K562 (cell line): ENCODE data around the gene NARF. TPM values are rescaled to one million over a fixed set of nuclear protein-coding genes. Genes with fewer than 3 reads are reported as not detected.
A peak's percentile ranks its signal among the peaks of the same experiment; 100 is the strongest.

Source experiments
- ATAC-seq: fragments of 200-7000 bp; cut with Tn5 transposase; 3 replicates; pipeline ENCODE4 v1.9.1; 2020; ENCODE audit warnings: moderate library complexity
- BruUV-seq: library from RNA; stranded (reverse); fragments of 400-500 nt; replicated peaks from 2 replicates; lab custom pipeline; 2021; lab: Mats Ljungman, UMichigan
- CTCF ChIA-PET: fragments of 300-600 bp; formaldehyde crosslinking; extraction: SDS; loops from one replicate; lab custom pipeline; 2021; ENCODE audit warnings: low intra/inter-chr PET ratio; lab: Yijun Ruan, JAX
- POLR2A ChIA-PET: fragments of 300-600, 350-650 bp; sonication (Branson Sonifier 250); formaldehyde crosslinking; extraction: SDS; loops from one replicate; lab custom pipeline; 2021; ENCODE audit warnings: antibody characterized with exemption, inconsistent platforms; lab: Yijun Ruan, JAX
- DNase-seq, 4 experiments: peaks; one replicate each; pipeline versions ENCODE4 v3.0.0 to v3.0.0-alpha.2; 2011 to 2018; ENCODE audit warnings: low spot score in 3 of 4, mixed read lengths in 3 of 4; ENCODE audit errors: extremely low read depth in 1 of 4
- FAIRE-seq: peaks from 2 replicates; lab custom pipeline; 2011; peaks lifted over from hg19 to GRCh38; lab: Jason Lieb, UNC
- H2AFZ ChIP-seq: 2 replicates; pipeline ENCODE4 v1.6.0; 2011; ENCODE audit warnings: low read depth, low read length, control low read depth, inconsistent platforms
- H3K27ac ChIP-seq: fragments of 200-600 bp; 3 replicates; pipeline ENCODE4 v1.8.0; 2011; ENCODE audit warnings: low read depth, mild to moderate bottlenecking, control low read depth, inconsistent platforms, low read length, moderate library complexity, mixed read lengths; ENCODE audit errors: extremely low read depth
- H3K27me3 ChIP-seq, 2 experiments: fragments of 300-600 bp in 1 of 2; 2 replicates in 1 of 2; 3 replicates in 1 of 2; pipeline versions ENCODE4 v1.6.0 to v1.8.0; 2011; ENCODE audit warnings: inconsistent platforms in 2 of 2, low read length in 2 of 2, mild to moderate bottlenecking in 1 of 2, mixed read lengths in 1 of 2, moderate library complexity in 1 of 2; ENCODE audit not compliant: control insufficient read depth in 2 of 2, insufficient read depth in 2 of 2
- H3K36me3 ChIP-seq: fragments of 300-600 bp; 3 replicates; pipeline ENCODE4 v1.8.0; 2011; ENCODE audit warnings: mild to moderate bottlenecking, low read length, inconsistent platforms; ENCODE audit not compliant: control insufficient read depth, insufficient read depth
- H3K4me1 ChIP-seq, 2 experiments: fragments of 200-600 bp in 1 of 2; replicated peaks in 1 of 2; 2 replicates in 1 of 2; 3 replicates in 1 of 2; pipeline versions ENCODE4 v1.5.1 to v1.8.0; 2011; ENCODE audit warnings: inconsistent platforms in 2 of 2, low read length in 2 of 2, mild to moderate bottlenecking in 1 of 2, mixed read lengths in 1 of 2, moderate library complexity in 1 of 2; ENCODE audit not compliant: control insufficient read depth in 2 of 2, insufficient read depth in 2 of 2
- H3K4me2 ChIP-seq: 2 replicates; pipeline ENCODE4 v1.6.1; 2011; ENCODE audit warnings: low read length, control low read depth, inconsistent platforms, mixed read lengths; ENCODE audit not compliant: insufficient read depth
- H3K4me3 ChIP-seq: fragments of 200-600 bp; sonication (generic), shearing (Covaris generic); 2 replicates; pipeline ENCODE4 v1.5.1; 2016; ENCODE audit warnings: control low read depth, inconsistent platforms
- H3K79me2 ChIP-seq: fragments of 200-600 bp; 3 replicates; pipeline ENCODE4 v1.8.0; 2011; ENCODE audit warnings: low read length, inconsistent platforms; ENCODE audit not compliant: control insufficient read depth, insufficient read depth
- H3K9ac ChIP-seq, 2 experiments: 2 replicates each; pipeline versions ENCODE4 v1.6.0 to v1.6.1; 2011; ENCODE audit warnings: low read depth in 2 of 2, low read length in 2 of 2, control low read depth in 1 of 2, inconsistent platforms in 1 of 2, mild to moderate bottlenecking in 1 of 2, mixed read lengths in 1 of 2; ENCODE audit not compliant: insufficient read depth in 1 of 2
- H3K9me1 ChIP-seq: one replicate; pipeline ENCODE4 v1.6.0; 2011; ENCODE audit warnings: inconsistent platforms, mild to moderate bottlenecking, low read length, moderate library complexity; ENCODE audit not compliant: control insufficient read depth, insufficient read depth
- H3K9me3 ChIP-seq: replicated peaks from 2 replicates; pipeline ENCODE4 v1.5.1; 2011; ENCODE audit warnings: low read depth, low read length, inconsistent platforms; ENCODE audit not compliant: control insufficient read depth, insufficient read depth
- H4K20me1 ChIP-seq: replicated peaks from 2 replicates; pipeline ENCODE4 v1.6.1; 2011; ENCODE audit warnings: low read length, inconsistent platforms, mixed read lengths; ENCODE audit not compliant: control insufficient read depth, insufficient read depth
- BDP1 ChIP-seq: IDR thresholded peaks from 3 replicates; pipeline ENCODE4 v1.6.1; 2011; ENCODE audit not compliant: insufficient read length, insufficient read depth
- CAMTA2 ChIP-seq: fragments of 250-450 bp; sonication (Bioruptor Pico); conservative IDR thresholded peaks from 2 replicates; pipeline ENCODE4 v1.5.1; 2022
- EZH2 ChIP-seq: IDR thresholded peaks from 2 replicates; pipeline ENCODE4 v1.6.1; 2012; ENCODE audit warnings: low read depth, mild to moderate bottlenecking, inconsistent platforms, low read length, borderline replicate concordance
- GTF2F1 ChIP-seq: IDR thresholded peaks from 2 replicates; pipeline ENCODE4 v1.6.1; 2011; ENCODE audit warnings: low read depth, low read length, improper control_type of control experiment
- HNRNPK ChIP-seq: fragments of 200-400 bp; formaldehyde crosslinking; IDR thresholded peaks from one replicate; pipeline ENCODE4 v1.6.1; 2018; ENCODE audit warnings: mild to moderate bottlenecking, low read depth, low read length; ENCODE audit not compliant: poor library complexity, severe bottlenecking
- MBD2 ChIP-seq: sonication (generic); IDR thresholded peaks from 2 replicates; pipeline ENCODE4 v1.6.1; 2016; ENCODE audit warnings: low read depth, borderline replicate concordance
- NCOA1 ChIP-seq: fragments of 450-650 bp; IDR thresholded peaks from 2 replicates; pipeline ENCODE4 v1.6.1; 2016; ENCODE audit warnings: low read depth
- POLR2B ChIP-seq: fragments of 450-650 bp; IDR thresholded peaks from 2 replicates; pipeline ENCODE4 v1.6.1; 2018; ENCODE audit warnings: low read depth; ENCODE audit not compliant: partially characterized antibody
- ZNF263 ChIP-seq: sonication (generic); formaldehyde crosslinking; IDR thresholded peaks from 2 replicates; pipeline ENCODE4 v1.8.0; 2022; ENCODE audit warnings: mild to moderate bottlenecking, missing genetic modification reagents, borderline replicate concordance
- WGBS: fragments of 100-300 bp; shearing (Covaris generic); methylation state at CpG from one replicate; pipeline ENCODE4 v1.1.6; 2016; ENCODE audit warnings: low coverage, mixed read lengths; ENCODE audit not compliant: insufficient coverage; ENCODE audit errors: missing lambda C conversion rate; 5-methylcytosine and 5-hydroxymethylcytosine counted together
- in situ Hi-C: fragments of 300-500 bp; cut with MboI; formaldehyde crosslinking; loops from 4 replicates; pipeline ENCODE4 v1.15.0; 2018; ENCODE audit warnings: inconsistent platforms, mixed read lengths
- intact Hi-C: fragments of 100-400 bp; cut with micrococcal nuclease; formaldehyde crosslinking; loops from 2 replicates; pipeline ENCODE4 v1.14.2; 2022
- polyA plus RNA-seq, 8 experiments: library from polyadenylated mRNA; depleted of rRNA in 4 of 8; stranded (reverse) in 5 of 8; unstranded in 3 of 8; fragments of >200 nt; fragmentation: Nextera tagmentation in 2 of 8; fragmentation: Illumina TruSeq in 1 of 8; extraction: Ambion mirVana in 2 of 8; extraction: Trizol in 1 of 8; gene quantifications; 2 replicates each; pipeline versions ENCODE4 v1.2.1 to v1.2.3, GENCODE V29; 2011 to 2014; ENCODE audit warnings: inconsistent platforms in 1 of 8, missing spikeins in 1 of 8
- total RNA-seq, 7 experiments: library from RNA; depleted of rRNA in 6 of 7; stranded (reverse); fragments of >200 nt in 6 of 7; fragmentation: Illumina TruSeq in 2 of 7; extraction: Trizol in 2 of 7; gene quantifications; 2 replicates each; pipeline versions ENCODE4 v1.2.1 to v1.2.3, GENCODE V29; 2011 to 2021; ENCODE audit warnings: low replicate concordance in 1 of 7
- TF ChIP-seq, protein P1 (sequence below): fragments of 450-650 bp; conservative IDR thresholded peaks from 2 replicates; pipeline ENCODE4 v1.6.1; 2016; ENCODE audit warnings: missing genetic modification characterization, low read depth, mild to moderate bottlenecking, missing compliant biosample characterization, moderate library complexity
- TF ChIP-seq, protein P2 (sequence below): sonication (generic); formaldehyde crosslinking; IDR thresholded peaks from 2 replicates; pipeline ENCODE4 v1.8.0; 2022; ENCODE audit warnings: mild to moderate bottlenecking, missing genetic modification reagents, borderline replicate concordance
- TF ChIP-seq, protein P3 (sequence below): fragments of 250-450 bp; sonication (Bioruptor Pico); IDR thresholded peaks from 2 replicates; pipeline ENCODE4 v1.5.0; 2021
- TF ChIP-seq, protein P4 (sequence below), 2 experiments: fragments of 200-800 bp in 1 of 2; sonication (Bioruptor generic) in 1 of 2; sonication (generic) in 1 of 2; formaldehyde crosslinking in 1 of 2; IDR thresholded peaks in 1 of 2; conservative IDR thresholded peaks in 1 of 2; 2 replicates each; pipeline versions ENCODE4 v1.5.0 to v1.6.1; 2016 to 2020; ENCODE audit warnings: missing compliant biosample characterization in 1 of 2, missing genetic modification characterization in 1 of 2, missing genetic modification reagents in 1 of 2

Gene NARF
- total and polyA plus RNA-seq, 9 of the 15 experiments (the other 6 are each of a cell fraction or from before 2014, with no cell fraction given): 60.4 to 423 (median 132) TPM

DNA sequence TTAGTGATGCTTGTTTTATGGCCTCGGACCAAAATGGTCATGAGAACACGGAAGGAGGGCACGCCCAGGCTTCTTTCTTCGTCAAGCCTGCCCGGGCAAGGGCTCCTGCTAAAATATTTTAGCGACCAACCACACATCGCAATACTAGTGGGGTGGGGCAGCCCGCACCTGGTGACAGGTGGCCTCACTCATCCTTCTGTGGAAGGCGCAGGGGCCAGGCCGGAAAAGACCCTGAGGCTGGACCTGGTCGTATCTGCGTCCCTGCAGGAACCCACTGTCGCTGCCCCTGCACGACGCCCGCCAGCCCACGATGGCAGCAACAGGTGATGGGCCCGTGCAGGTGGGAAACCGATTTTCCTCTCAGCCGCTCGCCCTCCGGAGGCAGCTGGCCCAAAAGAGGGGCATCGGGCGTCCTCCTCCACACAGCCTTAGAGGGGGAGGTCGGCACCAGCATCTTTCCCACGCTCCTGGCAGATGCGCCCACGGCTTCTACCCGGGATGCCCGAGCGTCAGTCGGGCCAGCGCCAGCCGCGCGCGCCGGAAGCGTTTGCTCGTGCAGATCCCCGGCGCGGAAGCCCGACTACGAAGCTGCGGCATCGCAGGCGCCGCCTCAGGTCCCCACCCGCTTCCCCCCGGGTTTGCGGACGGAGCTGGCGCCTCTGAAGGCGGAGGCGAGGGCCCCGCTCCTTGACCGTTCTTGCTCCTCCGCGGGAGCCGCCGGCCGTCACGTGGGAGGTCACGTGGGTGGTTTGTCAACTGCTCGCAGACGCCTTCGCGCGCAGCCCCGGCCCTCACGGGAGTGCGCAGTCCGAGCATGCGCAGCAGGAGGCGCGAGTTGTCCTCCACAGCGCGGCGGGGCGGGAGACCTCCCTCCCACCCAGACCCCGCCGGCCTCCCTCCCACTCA lies 38.2 kb downstream of the NARF start:
- Histone ChIP-seq H3K4me1 (peaks cover 5 to 33% of the 10 kb centered on the region in 2 experiments; a peak in 4 of 5 replicates), H3K9ac (peak overlapping the region; percentile 60 to 94), H4K20me1 (0 out of 2 replicates have a peak, but pooled peaks cover 6% of the 10 kb centered on the region), H3K79me2 (no peaks in the 10 kb centered on the region), H3K4me2 (peak overlapping the region; percentile 73), H3K4me3 (peak overlapping the region; percentile 43), H3K27ac (peak overlapping the region; percentile 72; the same call in 2 of the 3 replicates), H3K9me1 (peaks cover 3% of the 10 kb centered on the region), H3K9me3 (no peaks in the 10 kb centered on the region; the same call in 1 of the 2 replicates), H3K27me3 (no peaks in the 10 kb centered on the region), H2AFZ (peak overlapping the region; percentile 94), H3K36me3 (no peaks in the 10 kb centered on the region)
- in situ Hi-C loops (no loop called here), intact Hi-C loops (loop anchor here (10.0 kb wide), 1 partner anchor 142 kb away; the partner anchor contains the start of gene TEX19)
- ChIA-PET CTCF (interaction anchor here (0.6 kb wide), 1 partner anchor 60 kb away, joined by 4 read pairs; no protein-coding TSS in a partner anchor), POLR2A (interaction anchor here (0.5 to 1.5 kb wide), 4 partner anchors 23 to 239 kb away, joined by 3 to 6 read pairs (median 4); partner anchors contain the start of genes FN3K and FOXK2)
- peak; percentile 91 to 98 (median 94) for DNase-seq
- peak; percentile 93 for FAIRE-seq
- no TSS peak for BruUV-seq
- 17% methylated on average over 71 of the region's 83 CpGs for WGBS
- peak; percentile 77 for ATAC-seq
- TF ChIP-seq CAMTA2 (CRISPR knock-in tag) (no peak), EZH2 (no peak), POLR2B (no peak), ZNF263 (peak; percentile 38; the same call in 1 of the 2 replicates), HNRNPK (no peak), BDP1 (no peak), MBD2 (no peak; the same call in 1 of the 2 replicates), GTF2F1 (no peak), NCOA1 (no peak)
- TF ChIP-seq, protein P1, sequence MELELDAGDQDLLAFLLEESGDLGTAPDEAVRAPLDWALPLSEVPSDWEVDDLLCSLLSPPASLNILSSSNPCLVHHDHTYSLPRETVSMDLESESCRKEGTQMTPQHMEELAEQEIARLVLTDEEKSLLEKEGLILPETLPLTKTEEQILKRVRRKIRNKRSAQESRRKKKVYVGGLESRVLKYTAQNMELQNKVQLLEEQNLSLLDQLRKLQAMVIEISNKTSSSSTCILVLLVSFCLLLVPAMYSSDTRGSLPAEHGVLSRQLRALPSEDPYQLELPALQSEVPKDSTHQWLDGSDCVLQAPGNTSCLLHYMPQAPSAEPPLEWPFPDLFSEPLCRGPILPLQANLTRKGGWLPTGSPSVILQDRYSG (tag): peak; percentile 54; the same call in 1 of the 2 replicates
- TF ChIP-seq, protein P2, sequence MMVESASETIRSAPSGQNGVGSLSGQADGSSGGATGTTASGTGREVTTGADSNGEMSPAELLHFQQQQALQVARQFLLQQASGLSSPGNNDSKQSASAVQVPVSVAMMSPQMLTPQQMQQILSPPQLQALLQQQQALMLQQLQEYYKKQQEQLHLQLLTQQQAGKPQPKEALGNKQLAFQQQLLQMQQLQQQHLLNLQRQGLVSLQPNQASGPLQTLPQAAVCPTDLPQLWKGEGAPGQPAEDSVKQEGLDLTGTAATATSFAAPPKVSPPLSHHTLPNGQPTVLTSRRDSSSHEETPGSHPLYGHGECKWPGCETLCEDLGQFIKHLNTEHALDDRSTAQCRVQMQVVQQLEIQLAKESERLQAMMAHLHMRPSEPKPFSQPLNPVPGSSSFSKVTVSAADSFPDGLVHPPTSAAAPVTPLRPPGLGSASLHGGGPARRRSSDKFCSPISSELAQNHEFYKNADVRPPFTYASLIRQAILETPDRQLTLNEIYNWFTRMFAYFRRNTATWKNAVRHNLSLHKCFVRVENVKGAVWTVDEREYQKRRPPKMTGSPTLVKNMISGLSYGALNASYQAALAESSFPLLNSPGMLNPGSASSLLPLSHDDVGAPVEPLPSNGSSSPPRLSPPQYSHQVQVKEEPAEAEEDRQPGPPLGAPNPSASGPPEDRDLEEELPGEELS (CRISPR knock-in tag): peak; percentile 96; the same call in 1 of the 2 replicates
- TF ChIP-seq, protein P3, sequence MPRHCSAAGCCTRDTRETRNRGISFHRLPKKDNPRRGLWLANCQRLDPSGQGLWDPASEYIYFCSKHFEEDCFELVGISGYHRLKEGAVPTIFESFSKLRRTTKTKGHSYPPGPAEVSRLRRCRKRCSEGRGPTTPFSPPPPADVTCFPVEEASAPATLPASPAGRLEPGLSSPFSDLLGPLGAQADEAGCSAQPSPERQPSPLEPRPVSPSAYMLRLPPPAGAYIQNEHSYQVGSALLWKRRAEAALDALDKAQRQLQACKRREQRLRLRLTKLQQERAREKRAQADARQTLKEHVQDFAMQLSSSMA (CRISPR knock-in tag): no peak
- TF ChIP-seq, protein P4, sequence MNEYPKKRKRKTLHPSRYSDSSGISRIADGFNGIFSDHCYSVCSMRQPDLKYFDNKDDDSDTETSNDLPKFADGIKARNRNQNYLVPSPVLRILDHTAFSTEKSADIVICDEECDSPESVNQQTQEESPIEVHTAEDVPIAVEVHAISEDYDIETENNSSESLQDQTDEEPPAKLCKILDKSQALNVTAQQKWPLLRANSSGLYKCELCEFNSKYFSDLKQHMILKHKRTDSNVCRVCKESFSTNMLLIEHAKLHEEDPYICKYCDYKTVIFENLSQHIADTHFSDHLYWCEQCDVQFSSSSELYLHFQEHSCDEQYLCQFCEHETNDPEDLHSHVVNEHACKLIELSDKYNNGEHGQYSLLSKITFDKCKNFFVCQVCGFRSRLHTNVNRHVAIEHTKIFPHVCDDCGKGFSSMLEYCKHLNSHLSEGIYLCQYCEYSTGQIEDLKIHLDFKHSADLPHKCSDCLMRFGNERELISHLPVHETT (CRISPR knock-in tag; conservative IDR thresholded peaks at IDR 0.05 in 1 of 2, IDR thresholded peaks at IDR 0.05 in 1 of 2): peak in 1 of 2 experiments; percentile 82; a peak in 2 of 4 replicates
